ENCODE data around the gene EHMT1.
A peak's percentile ranks its signal among the peaks of the same experiment; 100 is the strongest.
"Not testable (repeated sequence)": the region's sequence is repeated elsewhere in the genome, so short reads cannot be mapped to it uniquely, and the experiment has no call there.

The EHMT1 gene

GRCh38 chr9:137866226-137867141 lies 247.7 kb downstream of the EHMT1 start:
- no peak for DNase-seq (ENCODE audit: low read depth in 3 of 3)

GRCh38 chr9:137870432-137870831 lies 251.6 kb downstream of the EHMT1 start:
- DNase-seq (ENCODE audit: low read depth in 3 of 3): no peak

- DNase-seq (ENCODE audit: low read depth in 3 of 3): no peak
These were observed 253.5 kb downstream of the EHMT1 start for GRCh38 chr9:137872296-137872695.

- DNase-seq (ENCODE audit: low read depth in 3 of 3): no peak
These were observed 254.6 kb downstream of the EHMT1 start for GRCh38 chr9:137873408-137873807.

- DNase-seq (ENCODE audit: low read depth in 3 of 3): no peak
These were observed 255.1 kb downstream of the EHMT1 start for GRCh38 chr9:137873858-137874362.

- no peak for DNase-seq (ENCODE audit: low read depth in 3 of 3)
These were observed 256.5 kb downstream of the EHMT1 start for GRCh38 chr9:137875354-137875753.

- DNase-seq (ENCODE audit: low read depth in 3 of 3): no peak
These were observed 257.0 kb downstream of the EHMT1 start for GRCh38 chr9:137875846-137876245.

- DNase-seq (ENCODE audit: low read depth in 3 of 3): no peak
These were observed 257.5 kb downstream of the EHMT1 start for GRCh38 chr9:137876269-137876668.

- no peak for DNase-seq (ENCODE audit: low read depth in 3 of 3)
These were observed 258.1 kb downstream of the EHMT1 start for GRCh38 chr9:137876781-137877386.

GRCh38 chr9:137877506-137878122 lies 258.8 kb downstream of the EHMT1 start, which contains the start of gene CACNA1B:
CACNA1B (plus strand) TSS chr9:137877782; CDS start chr9:137877934, 152 bp downstream.
- DNase-seq (ENCODE audit: low read depth in 3 of 3): not testable (repeated sequence)

GRCh38 chr9:137878146-137878941 lies 259.5 kb downstream of the EHMT1 start:
- DNase-seq (ENCODE audit: low read depth in 3 of 3): peak in 1 of 3 experiments; percentile 29

GRCh38 chr9:137879052-137879451 lies 260.2 kb downstream of the EHMT1 start:
- no peak for DNase-seq (ENCODE audit: low read depth in 3 of 3)

- no peak for DNase-seq (ENCODE audit: low read depth in 3 of 3)
These were observed 260.9 kb downstream of the EHMT1 start for GRCh38 chr9:137879566-137880150.

GRCh38 chr9:137880160-137880975 lies 261.6 kb downstream of the EHMT1 start:
- DNase-seq (ENCODE audit: low read depth in 3 of 3): no peak

GRCh38 chr9:137880976-137881530 lies 262.2 kb downstream of the EHMT1 start:
- DNase-seq (ENCODE audit: low read depth in 3 of 3): no peak

GRCh38 chr9:137881591-137882505 lies 263.0 kb downstream of the EHMT1 start:
- no peak for DNase-seq (ENCODE audit: low read depth in 3 of 3)

- DNase-seq (ENCODE audit: low read depth in 3 of 3): no peak
These were observed 263.7 kb downstream of the EHMT1 start for GRCh38 chr9:137882506-137882821.

GRCh38 chr9:137883977-137884376 lies 265.2 kb downstream of the EHMT1 start:
- not testable (repeated sequence) for DNase-seq (ENCODE audit: low read depth in 3 of 3)

- DNase-seq (ENCODE audit: low read depth in 3 of 3): not testable (repeated sequence)
These were observed 265.7 kb downstream of the EHMT1 start for GRCh38 chr9:137884547-137884946.

Data from stimulated activated CD4-positive, alpha-beta T cell treated with anti-CD3 and anti-CD28 coated beads, TNF-alpha, amount 100 ng/mL, for 24 hours (primary cell).